ENCODE data around the gene LIN7B. TPM values are rescaled to one million over a fixed set of nuclear protein-coding genes. Genes with fewer than 3 reads are reported as not detected.

LIN7B gene
- total and polyA plus RNA-seq, 9 of the 15 experiments (the other 6 are each of a cell fraction or from before 2014, with no cell fraction given), result 0.89 to 15.7 (median 4.0) TPM

DNA sequence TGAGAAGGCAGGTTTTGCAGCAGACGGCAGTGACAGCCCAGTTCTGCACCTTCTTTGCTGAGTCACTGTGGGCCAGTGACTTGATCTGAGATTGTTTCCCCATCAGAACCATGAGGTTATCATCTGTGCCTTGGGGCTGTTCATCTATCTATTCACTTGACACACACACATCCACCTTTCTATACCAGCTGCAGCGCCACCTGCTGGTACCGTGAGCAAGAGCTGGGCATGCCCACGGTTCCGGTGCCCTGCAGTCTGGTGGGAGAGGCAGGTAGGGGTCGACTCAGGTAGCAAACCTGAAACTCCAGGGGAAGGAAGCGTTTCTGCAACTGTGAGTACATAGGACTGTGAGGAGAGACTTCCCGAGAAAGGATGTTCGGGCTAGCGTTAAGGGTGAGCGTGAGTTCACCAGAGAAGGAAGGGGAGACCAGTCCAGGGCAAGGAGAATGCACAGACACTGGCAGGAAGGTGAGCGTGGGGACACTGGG is 7.5 kb upstream of the LIN7B start (continued):
- TF ChIP-seq, protein P1, sequence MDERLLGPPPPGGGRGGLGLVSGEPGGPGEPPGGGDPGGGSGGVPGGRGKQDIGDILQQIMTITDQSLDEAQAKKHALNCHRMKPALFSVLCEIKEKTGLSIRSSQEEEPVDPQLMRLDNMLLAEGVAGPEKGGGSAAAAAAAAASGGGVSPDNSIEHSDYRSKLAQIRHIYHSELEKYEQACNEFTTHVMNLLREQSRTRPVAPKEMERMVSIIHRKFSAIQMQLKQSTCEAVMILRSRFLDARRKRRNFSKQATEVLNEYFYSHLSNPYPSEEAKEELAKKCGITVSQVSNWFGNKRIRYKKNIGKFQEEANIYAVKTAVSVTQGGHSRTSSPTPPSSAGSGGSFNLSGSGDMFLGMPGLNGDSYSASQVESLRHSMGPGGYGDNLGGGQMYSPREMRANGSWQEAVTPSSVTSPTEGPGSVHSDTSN (CRISPR knock-in tag; IDR thresholded peaks at IDR 0.05; ENCODE audit: low read depth), result no peak
- TF ChIP-seq, protein P1 (tag; conservative IDR thresholded peaks at IDR 0.05; ENCODE audit: low read depth), result peak; percentile 41; the same call in 1 of the 2 replicates
- TF ChIP-seq, protein P2, sequence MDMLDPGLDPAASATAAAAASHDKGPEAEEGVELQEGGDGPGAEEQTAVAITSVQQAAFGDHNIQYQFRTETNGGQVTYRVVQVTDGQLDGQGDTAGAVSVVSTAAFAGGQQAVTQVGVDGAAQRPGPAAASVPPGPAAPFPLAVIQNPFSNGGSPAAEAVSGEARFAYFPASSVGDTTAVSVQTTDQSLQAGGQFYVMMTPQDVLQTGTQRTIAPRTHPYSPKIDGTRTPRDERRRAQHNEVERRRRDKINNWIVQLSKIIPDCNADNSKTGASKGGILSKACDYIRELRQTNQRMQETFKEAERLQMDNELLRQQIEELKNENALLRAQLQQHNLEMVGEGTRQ (CRISPR knock-in tag; IDR thresholded peaks at IDR 0.05), result no peak
- TF ChIP-seq HCFC1 (IDR thresholded peaks at IDR 0.05; ENCODE audit: low read depth, low read length) (0 out of 2 replicates have a peak, but pooled peaks have one; percentile 10), DMBX1 (CRISPR knock-in tag; IDR thresholded peaks at IDR 0.05; ENCODE audit: borderline replicate concordance) (no peak), ATF7 (IDR thresholded peaks at IDR 0.05) (peak; percentile 69), MAFF (IDR thresholded peaks at IDR 0.05; ENCODE audit: low read length) (peak; percentile 88), EP300 (IDR thresholded peaks at IDR 0.05; ENCODE audit: low read length) (peak; percentile 11; the same call in 1 of the 2 replicates), MTA3 (IDR thresholded peaks at IDR 0.05; ENCODE audit: borderline replicate concordance) (peak; percentile 64; the same call in 1 of the 2 replicates), TCF3 (CRISPR knock-in tag; IDR thresholded peaks at IDR 0.05) (peak; percentile 30; the same call in 1 of the 2 replicates)
